LHCN-M2 (cell line): ENCODE measurements around the gene PER1. TPM values are rescaled to one million over a fixed set of nuclear protein-coding genes. Genes with fewer than 3 reads are reported as not detected.
"Not testable (repeated sequence)": the region's sequence is repeated elsewhere in the genome, so short reads cannot be mapped to it uniquely, and the experiment has no call there.

ENCODE experiments used
- DNase-seq: peaks from one replicate; pipeline ENCODE4 v3.0.0-alpha.2; 2012; ENCODE audit warnings: low read depth
- total RNA-seq: library from RNA; depleted of rRNA; stranded (reverse); fragments of >200 nt; gene quantifications from 2 replicates; pipeline ENCODE4 v1.2.3, GENCODE V29; 2014

The PER1 gene
- total RNA-seq, 1 experiment from 2014 or later: 18.2 TPM

DNA sequence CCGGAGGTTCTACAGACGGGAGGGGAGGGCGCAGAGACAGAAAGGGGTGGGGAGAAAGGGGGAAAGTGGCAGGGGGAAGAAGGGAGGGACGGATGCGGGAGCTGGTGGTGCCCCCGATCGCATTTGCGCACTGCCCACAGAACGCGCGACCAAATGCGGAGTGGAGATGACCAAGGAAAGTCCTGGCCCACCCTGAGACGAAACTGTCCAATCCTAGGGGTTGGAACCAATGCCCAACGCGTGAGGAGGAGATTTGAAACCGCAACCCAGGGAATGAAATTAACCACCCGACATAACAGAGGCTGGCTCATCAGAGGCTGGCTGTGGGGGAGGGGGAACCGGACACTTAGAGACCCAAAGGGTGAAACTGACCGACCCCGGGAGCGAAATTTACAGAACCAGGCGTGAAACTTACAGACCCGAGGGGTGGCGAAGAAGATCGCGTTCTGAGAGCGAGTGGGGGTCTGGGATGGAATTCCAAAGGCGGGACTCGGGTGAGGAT lies 29.7 kb downstream of the PER1 start:
- DNase-seq: peak; percentile 45

DNA sequence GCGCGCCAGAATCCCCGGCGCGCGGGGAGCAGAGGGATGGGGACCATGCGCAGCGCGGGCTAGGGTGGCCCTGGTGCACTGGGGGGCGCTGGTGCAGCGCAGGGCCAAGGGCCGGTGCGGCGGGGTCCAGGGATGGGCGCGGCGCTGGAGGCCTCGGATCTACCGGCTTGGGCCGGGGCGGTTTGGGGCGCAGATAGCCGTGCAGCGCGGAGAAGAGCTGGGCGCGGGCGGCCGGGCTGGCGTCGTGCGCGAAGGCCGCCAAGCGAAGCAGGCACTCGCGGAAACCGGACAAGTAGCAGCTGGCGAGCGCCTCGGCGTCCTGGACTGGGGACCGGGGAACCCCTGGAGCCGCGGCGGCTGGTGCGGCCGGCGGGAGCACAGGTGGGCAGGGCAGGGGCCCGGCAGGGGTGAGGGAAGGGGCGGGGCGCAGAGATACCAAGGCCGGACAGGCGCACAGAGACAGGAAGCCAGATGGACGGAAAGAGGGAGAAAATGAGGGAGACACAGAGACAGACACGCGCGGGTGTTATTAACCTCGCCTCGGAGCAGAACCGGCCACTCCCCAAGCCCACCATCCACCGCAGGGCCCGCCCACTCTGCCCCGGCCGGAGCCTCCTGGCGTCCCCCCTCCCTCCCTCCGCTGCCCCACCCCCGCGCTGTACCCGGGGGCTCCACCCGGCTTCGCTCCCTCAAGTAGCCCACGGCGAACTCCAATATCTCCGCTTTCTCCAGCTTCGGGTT lies 30.4 kb downstream of the PER1 start:
- peak; percentile 68 for DNase-seq

DNA sequence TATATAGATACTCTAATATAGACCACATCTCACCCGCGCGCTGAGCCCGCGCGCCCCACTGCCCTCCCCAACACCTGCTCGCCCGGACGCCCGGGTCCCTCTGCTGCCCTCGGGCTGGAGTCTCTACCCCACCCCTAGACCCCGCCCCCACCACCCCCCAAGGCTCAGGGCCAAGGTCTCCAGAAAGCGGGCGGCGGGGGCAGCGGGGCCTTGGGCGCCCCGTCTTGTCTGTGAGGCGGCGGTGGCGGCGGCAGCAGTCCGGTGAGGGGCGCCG lies 30.9 kb downstream of the PER1 start:
- no peak for DNase-seq

DNA sequence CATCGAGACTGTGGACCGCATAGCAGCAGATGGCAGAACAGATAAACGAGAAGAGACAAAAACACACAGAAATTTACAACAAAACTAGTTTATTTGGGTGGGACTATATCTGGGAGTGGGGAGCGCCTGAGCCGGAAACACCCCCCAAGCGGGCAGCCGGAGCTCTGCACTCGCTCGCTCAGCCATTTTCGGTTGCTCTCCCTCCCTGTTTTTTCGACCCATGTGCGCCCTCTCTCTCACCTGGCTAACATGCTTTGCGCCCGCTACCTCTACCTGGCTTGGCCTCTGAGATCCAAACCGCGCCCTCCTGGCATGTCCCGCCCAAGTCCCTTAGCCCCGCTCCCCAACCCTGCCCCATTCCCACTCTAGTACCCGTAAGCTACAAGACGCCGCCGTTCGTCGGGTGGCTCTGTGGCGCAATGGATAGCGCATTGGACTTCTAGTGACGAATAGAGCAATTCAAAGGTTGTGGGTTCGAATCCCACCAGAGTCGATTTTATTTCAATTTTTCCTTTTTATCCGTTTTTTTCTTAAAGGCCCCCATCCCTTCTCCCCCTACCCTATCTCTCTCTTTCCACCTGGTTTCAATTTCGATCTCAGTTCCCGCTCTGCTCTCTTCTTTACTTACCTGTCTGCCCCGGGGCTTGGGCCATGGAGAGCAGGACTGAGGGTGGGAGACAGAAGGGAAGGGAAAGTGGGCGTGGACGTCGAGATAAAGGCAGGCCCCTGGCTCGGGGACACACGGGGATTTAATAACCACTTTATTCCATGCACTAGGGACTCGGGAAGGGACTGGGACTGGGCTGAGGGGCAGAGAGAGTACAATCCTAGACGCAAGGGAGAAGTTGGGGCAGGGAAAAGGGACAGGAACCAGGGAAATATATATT lies 31.4 kb downstream of the PER1 start:
- peak; percentile 76 for DNase-seq

DNA sequence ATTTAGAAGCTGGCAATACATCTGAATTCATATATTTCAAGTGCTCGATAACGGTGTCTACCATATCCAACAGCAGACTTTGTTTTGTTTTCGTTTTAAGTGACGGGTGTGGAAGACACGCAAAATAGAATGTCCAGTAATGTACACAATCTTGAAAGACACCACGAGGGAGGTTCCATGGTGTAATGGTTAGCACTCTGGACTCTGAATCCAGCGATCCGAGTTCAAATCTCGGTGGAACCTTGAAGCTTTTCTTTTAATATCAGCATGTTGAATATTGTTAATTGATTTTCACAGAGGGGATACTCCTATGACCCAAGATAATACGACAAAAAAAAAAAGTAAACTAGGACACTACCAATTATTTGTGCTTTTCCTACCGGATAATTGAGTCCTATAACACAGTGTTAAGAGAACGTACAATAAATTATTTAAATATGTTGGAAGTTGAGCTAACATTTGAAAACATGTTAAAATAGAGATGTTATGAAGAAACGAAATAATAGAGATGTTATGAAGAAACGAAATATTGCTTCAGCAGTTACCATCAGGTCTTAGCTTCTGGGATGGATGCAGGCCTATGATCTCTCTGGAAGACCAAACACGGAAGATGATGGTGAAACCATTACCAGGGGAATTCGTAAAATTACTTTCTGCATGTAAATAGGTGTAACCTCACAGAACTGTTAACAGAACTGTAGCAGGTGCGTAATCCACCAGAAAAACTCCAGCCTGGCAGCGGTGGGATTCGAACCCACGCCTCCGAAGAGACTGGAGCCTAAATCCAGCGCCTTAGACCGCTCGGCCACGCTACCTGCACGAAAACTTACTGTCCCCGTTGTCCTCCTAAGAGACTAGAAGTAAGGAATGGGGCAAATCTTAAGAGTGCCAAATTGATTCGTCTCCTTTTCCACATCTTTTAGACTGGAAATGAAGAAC lies 32.4 kb downstream of the PER1 start:
- peak; percentile 92 for DNase-seq

DNA sequence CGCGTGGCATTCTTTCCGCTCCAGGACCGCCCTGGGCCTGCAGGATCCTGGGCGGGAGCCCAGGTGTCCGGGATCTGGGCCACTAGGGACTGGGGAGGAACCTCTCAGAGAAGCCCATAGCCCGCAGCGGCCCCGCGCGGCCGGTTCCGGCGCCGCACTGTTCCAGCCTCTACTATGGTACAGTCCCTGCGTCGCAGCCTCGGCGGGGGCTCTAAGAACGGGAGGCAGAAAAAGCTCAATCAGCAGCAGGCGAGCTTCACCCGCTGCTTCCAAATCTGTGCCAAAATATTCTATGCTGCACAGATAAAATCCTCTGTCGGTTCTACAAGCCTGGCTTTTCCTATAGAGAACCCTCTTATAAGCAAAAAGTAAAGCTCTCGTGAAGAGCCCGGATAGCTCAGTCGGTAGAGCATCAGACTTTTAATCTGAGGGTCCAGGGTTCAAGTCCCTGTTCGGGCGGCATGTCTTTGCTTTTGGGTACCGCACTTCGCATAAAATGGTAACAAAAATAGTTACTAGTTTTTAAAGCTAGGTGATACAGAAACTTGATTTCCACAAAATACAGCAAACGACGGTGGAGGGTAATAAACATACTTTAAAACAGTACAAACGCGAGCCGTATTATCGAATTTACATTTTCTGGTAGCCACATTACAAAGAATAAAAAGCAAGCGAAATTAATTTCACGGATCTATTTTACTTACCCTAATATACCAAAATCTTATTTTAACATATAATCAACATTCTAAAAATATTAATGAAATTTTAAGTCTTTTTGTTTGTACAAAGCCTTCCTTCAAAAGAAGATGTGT lies 33.2 kb downstream of the PER1 start:
- DNase-seq: peak; percentile 81

DNA sequence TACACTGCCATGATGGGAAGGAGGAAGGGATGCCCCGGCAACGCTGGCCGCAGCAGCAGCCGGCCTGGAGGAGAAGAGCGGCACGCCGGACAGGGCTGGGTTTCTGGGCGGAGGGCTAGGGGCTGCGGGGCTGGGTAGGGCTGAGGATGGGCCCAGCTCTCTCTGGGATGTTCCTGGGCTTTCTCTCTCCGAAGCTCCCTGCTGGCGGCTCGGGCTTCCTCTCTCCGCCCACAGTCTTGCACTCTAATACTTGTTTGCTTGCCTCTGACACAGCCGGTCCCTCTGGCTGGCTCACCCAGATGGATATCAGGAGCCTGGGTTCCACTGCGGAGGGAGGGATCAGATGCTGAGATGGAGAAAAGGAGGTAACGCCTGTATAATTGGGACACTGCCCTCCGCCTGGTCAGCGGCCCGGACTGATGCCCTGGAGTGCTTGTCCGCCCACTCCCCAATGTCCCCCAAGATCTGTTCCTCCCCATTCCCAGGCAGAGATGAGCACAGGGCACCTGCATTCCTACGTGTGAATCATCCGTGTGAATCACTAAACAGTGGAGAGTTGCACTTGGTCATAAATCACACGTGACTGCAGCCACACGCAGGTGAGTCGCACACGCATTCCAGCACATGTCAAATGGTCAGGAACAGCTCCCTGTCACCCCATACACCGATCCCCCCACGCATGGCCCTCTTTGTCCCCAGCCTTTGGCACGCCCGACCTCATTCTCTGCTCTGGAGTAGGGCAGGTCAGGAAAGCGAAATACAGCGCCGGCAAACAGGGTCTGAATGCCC lies 34.0 kb downstream of the PER1 start, which contains the start of gene ALOXE3:
Gene ALOXE3 (minus strand): TSS at position 535 of the 789 bp plus-strand sequence. CDS start 524 bp downstream, at position 11.
- peak; percentile 43 for DNase-seq

DNA sequence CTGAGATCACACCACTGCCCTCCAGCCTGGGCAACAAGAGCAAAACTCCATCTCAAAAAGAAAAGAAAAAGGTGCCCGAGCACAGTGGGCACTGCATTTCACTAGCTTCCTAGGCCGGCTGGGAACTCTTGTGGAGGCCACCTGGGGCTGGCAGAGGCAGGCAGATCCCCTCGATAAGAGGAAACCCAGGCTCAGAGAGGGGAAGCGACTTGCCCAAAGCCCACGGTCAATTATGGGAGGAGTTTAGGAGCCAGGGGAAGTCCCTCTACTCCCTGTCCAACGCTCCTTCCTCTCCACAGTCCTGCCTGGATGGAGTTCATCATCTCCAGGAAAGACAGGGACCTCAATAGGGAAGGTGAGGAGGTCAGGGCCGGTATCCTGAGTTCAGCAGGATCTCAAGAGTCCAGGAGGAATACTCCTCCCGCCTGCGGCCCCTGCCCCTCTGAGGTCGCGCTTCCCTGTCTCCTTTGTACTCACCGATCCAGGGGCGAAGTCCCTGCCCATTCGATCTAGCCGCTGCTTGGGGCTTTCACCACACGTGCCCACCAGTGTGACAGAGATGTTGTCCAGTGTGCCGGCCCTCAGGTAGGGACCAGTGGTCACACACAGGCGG lies 34.7 kb downstream of the PER1 start:
- DNase-seq: no peak

DNA sequence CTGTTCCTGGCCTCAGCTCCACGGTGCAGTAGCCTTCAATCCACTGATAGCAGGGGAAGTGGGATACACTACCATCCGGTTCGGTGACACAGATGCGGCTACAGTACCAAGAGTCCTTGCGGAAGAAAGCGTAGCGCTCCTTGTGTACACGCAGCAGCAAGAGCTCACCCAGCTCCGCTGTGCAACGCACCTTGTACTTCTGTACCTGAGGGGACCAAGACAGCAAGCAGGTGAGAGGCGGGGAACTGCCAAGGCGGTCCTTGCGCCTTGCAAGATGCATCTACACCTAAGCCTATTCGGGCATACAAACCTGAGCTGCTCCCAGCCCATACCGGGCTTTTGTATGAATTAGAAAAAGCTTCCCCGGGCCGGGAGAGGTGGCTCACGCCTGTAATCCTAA lies 35.4 kb downstream of the PER1 start:
- no peak for DNase-seq

DNA sequence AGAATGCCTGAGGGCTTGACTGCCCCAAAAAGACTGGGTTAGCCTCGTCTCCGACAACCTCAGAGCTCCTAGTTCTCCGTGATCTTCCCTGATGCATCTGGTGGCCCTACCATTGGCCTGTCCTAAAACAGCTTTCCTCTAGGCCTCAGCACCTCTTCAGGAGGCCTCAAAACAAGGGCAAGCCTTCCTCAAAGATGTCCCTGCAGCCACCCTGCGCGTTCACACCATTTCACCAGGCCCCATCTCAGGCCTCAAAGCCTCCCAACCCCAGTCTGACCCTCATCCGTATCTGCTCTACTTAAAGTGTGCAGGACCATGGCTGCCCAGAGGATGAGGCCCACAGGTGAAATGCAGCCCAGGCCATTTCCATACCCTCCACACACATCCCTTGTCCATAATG lies 41.3 kb downstream of the PER1 start:
- DNase-seq: no peak

DNA sequence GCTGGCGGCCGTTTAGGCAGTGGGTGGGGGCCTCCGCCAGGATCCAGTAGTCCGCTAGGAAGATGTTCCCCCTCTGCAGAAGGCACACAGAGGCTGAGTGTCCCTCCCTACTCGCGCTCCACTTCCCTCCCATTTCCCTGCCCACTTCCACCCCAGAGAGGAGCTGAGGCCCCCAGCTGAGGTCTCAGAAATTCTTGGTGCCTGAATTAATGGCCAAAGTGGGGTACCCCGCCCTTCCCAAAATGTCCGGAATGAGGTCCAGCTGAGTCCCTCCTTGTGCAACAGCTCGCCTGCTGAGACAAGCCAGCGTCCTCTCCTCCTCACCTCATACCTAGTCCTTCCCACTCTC lies 41.8 kb downstream of the PER1 start:
- no peak for DNase-seq

DNA sequence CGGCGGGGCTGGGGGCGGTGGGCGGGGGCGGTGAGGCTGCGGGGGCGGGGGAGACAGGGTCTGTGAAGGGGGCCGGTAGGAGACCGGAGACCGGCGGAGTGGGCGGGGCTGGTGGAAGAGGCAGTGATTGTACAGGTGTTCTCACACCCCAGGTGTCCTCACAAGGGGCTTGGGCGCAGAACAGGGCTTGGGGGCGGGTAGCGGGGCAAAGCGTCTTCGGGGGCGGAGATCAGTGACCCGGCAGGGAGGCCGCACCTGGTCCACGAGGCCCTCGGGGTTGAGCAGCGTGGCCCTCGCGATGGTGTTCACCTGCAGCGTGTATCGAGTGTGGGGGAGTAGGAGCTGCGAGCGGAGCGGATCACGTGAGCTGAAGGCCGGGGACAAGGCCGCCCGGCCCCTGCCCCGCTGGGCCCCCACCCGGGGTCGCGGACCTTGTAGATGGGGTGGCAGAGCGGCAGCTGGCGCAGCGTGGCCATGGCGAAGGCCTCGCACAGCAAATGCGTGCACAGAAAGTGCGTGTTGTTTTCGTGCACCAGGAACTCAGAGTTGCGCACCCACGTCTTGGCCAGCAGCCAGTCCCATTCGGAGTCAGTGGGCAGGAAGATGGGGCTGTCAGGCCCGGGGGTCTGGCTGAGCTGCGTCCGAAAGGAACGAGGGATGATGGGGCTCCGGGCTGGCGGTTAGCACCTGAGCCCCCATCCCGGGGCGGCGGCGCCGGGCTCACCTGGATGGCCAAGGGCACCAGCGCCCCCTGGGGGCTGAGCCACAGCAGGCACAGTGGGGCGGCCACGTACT lies 42.3 kb downstream of the PER1 start:
- DNase-seq: no peak

DNA sequence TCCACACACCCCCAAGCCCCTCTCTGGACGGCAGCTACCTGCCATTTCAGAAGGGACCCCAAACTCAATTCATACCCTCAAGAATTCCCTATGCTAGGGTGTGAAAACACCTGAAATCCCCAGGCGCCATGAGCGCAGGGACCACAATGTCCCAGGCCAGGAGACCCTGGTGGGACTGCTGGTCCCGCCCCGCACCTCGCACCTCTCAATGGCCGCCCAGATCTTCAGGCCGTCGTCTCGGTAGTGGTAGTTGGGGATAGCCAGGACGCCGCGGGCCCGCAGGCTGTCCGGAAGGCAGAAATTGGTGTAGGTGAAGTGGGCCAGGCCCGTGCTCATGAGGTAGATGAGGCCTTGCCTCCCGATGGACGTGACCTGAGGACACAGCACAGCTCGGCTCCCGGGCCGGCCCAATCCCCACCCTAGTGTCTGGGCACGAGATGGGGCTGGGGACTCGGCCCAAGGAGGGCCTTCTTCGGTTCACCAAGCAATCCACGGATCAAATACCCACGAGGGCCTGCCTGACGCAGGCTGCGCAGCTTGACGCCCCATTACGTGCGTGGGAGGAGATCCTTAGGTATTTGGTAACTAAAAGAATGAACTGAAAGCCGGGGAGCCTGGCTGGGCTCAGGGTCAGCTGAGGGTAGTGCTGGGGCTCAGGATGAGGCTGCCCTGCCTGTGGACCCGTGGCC lies 43.1 kb downstream of the PER1 start:
- DNase-seq: no peak

DNA sequence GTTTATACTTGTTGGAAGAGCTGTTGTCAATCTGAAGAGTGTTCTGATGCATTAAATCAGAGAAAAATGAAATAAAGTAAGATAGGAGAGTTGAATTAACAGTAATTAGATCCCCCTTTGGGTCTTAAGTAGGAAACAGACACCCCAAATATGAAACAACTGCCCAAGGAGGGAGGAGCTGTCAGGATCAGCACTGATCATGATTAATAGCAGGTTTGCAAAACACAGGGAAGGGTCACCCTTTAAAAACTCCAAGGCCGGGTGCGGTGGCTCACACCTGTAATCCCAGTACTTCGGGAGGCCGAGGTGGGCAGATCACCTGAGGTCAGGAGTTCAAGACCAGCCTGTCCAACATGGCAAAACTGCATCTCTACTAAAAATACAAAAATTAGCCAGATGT lies 45.2 kb downstream of the PER1 start:
- DNase-seq: not testable (repeated sequence)

DNA sequence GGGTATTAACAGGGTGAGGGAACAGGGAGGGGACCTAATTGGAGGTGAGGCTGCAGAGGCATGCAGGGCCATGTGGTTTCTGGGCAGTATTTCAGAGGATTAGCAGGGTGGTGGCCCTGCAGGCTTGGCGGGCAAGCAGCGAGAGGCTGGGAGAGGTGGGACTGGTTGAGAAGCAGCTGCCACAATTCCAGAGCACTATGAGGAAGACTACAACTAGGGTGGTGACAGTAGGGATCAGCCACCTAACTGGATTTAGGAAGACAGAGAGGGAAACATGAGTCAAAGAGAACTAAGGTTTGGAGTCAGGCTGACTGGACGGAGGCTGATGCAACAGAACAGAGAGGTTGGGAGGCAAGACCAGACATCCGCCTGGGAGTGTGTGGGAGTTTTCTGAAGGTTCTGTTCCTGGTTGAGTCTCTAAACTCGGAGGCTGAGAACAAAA lies 46.2 kb downstream of the PER1 start:
- no peak for DNase-seq

DNA sequence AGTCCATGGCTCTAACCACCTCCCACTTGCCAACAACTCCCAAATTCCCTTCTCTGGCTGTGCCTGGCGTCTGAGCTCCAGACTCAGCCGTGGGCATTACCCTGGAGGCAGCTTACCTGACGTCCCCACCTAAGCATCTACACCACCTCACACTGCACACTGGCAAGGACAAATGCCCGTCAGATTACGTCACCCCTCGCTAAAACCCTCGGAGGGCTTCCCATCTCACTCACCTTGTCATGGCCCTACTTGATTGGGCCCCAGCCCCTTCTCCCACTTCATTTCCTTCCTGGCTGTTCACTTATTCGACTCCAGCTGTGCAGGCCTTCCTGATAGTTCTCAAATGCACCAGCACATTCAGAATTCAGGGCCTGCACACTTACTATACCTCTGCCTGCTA lies 47.3 kb downstream of the PER1 start:
- no peak for DNase-seq

DNA sequence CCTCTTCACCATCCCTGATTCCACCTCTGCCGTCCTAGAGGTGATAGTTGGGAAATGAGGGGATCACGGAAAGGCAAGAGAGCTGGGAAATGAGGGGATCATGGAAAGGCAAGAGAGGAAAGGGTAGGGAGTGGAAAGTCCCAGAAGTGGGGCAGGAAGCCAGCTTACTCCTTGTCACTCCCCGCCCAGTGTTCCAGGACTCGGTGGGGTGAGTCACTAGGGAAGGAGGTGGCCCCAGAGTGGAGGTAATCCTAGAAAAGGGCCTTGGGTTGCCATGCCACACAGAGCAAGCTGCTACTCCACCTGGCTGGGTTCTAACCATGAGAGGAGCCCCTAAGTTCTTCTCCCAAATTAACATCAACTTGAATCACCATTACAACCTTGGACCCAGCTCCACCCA lies 48.7 kb downstream of the PER1 start:
- no peak for DNase-seq

DNA sequence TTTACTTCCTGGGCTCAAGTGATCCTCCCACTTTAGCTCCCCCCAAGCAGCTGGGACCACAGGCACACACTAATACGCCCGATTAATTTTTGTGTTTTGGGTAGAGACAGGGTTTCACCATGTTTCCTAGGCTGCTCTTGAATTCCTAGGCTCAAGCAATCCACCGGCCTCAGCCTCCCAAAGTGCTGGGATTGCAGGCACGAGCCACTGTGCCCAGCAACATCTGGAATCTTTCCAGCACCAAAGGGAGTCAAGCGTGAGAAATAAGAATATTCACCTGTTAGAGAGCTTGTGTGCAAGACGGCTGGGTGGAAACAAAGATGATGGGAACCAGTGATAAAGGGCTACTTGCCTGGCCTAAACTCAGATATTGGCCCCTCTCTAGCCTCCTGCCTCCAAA lies 50.5 kb downstream of the PER1 start:
- no peak for DNase-seq
